GM21717 (cell line): ENCODE data around the gene SAMD8.
"Not testable (repeated sequence)": the region's sequence is repeated elsewhere in the genome, so short reads cannot be mapped to it uniquely, and the experiment has no call there.

ENCODE experiments used
- ATAC-seq: cut with Tn5 transposase; IDR thresholded peaks from one replicate; pipeline ENCODE4 v1.9.1; 2021; ENCODE audit warnings: mild to moderate bottlenecking, moderate library complexity; ENCODE audit not compliant: unreplicated experiment

The SAMD8 gene

DNA sequence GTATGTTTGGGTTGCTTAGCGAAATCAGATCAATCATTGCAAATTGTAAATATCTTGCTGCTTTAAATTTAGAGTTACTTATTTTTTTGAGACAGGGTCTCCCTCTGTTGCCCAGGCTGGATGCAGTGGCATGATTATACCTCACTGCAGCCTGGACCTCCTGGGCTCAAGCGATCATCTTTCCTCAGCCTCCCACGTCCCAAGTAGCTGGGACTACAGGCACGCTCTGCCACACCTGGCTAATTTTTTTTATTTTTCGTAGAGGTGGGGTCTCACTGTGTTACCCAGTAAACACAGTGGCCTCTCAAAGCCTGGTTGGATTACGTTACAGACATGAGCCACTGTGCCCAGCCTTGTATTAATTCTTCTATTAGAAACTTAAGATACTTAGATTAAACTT lies 100.9 kb downstream of the SAMD8 start:
- ATAC-seq, result no peak

DNA sequence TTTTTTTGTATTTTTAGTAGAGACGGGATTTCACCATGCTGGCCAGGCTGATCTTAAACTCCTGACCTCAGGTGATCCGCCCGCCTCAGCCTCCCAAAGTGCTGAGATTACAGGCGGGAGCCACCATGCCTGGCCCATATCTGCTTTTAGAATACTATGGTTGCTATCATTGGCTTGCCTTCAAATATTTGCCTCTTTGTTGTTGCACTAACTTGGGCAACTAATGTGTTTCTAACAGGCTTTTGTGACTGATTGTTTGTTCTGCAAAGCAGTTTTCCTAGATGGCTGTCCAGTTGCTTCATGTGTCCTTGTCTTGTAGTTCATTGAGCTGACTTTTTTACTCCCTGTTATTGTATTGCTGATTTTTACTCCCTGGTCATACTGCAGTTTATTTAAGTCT lies 108.8 kb downstream of the SAMD8 start:
- ATAC-seq, result no peak

DNA sequence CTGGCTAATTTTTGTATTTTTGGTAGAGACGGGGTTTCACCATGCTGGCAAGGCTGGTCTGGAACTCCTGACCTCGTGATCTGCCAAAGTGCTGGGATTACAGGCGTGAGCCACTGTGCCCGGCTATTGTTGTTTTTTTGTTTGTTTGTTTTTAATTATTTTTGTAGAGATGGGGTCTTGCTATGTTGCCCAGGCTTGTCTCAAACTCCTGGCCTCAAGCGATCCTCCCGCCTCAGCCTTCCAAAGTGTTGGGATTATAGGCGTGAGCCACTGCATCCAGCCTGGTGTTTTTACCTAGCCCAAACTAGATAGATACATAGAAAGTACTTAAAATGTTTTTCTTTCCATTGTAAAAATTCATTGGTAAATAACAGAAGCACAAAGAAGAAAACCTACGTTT lies 110.0 kb downstream of the SAMD8 start:
- not testable (repeated sequence) for ATAC-seq

DNA sequence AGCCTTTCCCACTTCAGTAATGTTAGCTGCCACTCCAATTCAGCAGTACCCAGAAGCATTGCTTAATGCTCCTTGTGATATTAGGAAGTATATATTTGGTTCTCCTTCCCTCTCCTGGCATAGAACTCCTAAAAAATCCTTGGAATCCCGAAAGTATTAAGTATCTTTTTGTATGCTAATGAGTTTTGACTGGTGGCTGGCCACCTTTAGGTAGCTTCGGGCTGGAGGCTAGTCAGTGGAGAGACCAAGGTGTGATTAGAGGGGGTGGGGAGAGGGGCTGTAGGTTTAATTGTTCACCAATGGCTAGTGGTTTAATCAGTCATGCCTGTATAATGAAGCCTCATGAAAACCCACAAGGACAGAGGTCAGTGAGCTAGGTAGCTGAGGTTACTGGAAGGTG lies 112.1 kb downstream of the SAMD8 start:
- no peak for ATAC-seq

DNA sequence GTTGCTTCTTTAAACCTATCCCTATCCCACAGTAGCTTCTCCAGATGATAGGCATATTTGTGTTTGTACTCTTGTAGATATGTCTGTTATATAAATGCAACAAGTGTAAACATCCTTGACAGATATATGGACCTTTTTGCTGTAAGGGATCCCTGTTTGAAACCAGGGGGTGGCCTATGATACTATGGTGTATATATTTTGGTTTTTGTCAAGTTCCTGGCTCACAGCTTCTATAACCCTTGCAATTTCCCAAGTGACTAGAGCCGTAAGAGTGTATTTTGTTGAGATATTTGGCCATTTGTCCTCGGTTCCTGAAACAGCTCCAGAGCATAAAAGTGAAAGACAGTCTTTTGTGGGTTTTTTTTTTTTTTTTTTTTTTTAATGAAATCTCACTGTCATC lies 114.6 kb downstream of the SAMD8 start:
- ATAC-seq, result no peak

DNA sequence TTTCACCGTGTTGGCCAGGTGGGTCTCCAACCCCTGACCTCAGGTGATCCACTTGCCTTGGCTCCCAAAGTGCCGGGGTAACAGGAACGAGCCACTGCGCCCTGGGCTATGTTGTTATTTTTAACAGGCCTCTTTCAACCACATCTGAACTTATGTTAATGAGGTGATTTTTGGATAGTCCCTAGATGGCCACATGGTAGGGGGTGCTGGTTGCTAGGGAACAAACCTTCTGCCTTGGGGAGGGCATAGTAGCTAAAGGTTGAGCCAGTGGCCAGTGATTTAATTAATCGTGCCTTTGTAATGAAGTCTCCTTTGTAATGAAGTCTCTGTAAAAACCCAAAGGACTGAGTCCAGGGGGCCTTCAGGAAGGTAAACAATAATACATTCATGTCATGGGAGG lies 115.2 kb downstream of the SAMD8 start:
- no peak for ATAC-seq

DNA sequence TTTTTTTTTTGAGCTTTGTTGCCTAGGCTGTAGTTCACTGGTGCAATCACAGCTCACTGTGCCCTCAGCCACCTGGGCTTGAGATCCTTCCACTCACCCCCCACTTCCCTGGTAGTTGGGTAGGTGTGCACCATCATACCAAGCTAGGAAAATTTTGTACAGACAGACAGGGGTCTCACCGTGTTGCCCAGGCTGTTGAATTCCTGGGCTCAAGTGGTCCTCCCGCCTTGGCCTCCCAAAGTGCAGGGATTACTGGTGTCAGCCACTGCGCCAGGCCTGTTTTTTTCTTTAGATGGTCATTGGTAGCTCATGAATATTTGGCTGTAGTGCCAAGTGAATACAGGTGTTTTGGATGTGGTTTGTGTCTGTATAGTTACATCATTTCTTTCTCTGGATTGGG lies 116.8 kb downstream of the SAMD8 start:
- no peak for ATAC-seq

DNA sequence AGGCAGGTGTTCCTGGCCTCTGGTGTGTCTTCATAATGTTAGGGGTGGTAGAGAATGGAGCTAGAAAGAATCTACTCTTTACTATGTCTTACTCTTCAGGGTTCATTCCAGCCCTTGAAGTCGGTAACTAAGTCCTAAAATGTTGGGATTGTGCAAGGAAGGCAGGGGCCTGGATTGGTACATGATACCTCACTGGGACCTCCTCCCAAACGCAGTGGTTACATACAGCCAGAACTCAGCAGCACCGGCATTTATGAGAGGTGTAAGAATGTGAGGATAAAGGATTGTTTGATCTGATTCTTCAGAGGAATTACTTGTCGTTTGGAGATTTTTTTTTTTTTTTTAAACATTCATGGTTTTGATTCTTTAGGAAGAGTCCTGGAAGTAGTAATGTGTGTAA lies 117.4 kb downstream of the SAMD8 start:
- ATAC-seq, result no peak

DNA sequence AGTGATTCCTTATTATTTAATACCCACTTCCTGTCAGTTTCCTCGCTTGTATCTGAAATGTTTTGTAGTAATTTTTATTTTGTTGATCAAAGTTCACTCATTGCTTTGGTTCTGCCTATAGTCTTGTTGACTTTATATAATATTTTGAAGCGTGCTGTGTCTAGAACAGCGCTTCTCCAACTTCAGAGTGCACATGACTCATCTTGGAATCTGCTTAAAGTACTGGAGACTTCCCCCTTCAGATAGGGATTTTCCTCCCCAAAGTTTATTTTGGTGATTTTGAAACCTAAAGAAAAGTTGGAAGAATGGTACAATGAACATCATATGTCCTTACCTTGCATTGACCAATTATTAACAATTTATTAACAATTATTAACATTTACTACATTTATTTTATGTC lies 118.5 kb downstream of the SAMD8 start:
- no peak for ATAC-seq

DNA sequence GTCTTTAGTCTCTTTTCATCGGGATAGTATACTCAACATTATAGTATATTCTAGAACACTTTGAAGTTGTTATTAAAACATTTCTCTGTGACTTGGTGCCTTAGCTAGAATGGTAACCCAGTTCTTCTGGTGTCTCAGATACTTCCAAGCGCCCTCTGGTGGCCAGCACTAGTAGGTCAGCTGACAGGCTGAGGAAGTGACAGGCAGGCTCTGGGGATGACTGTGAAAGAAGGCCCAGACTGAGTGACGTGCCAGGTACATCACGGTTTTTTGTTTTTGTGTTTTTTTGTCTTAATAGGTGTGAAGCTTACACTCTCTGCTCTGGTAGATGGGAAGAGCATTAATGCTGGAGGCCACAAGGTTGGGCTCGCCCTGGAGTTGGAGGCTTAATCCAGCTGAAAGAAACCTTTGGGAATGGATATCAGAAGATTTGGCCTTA lies 119.2 kb downstream of the SAMD8 start:
- peak; percentile 31 for ATAC-seq
